Activated CD8-positive, alpha-beta memory T cell treated with anti-CD3 and anti-CD28 coated beads for 24 hours (primary cell): Measurements from ENCODE around the gene BCL2.

Experiments
- DNase-seq: peaks from one replicate; pipeline ENCODE4 v3.0.0-alpha.2; 2020

The BCL2 gene

DNA sequence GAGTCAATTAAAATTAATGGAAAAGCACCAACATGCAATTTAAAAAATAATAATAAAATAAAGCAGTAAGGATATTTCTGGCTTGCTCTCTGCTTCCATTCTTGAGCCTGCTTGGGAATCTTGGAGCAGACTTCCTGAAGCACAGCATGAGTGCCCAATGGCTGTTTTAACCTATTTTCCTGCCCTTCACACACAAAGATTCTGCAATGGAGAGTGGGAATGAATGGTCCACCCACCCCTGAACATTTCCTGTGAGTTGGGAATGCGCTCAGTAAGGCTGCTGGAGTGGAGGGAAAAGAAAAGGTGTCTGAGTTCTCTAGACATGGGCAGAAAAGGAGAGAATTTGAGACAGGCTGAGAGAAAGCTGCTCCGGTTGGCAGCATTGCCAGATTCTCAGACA is 140.6 kb downstream of the BCL2 start:
- DNase-seq: no peak

DNA sequence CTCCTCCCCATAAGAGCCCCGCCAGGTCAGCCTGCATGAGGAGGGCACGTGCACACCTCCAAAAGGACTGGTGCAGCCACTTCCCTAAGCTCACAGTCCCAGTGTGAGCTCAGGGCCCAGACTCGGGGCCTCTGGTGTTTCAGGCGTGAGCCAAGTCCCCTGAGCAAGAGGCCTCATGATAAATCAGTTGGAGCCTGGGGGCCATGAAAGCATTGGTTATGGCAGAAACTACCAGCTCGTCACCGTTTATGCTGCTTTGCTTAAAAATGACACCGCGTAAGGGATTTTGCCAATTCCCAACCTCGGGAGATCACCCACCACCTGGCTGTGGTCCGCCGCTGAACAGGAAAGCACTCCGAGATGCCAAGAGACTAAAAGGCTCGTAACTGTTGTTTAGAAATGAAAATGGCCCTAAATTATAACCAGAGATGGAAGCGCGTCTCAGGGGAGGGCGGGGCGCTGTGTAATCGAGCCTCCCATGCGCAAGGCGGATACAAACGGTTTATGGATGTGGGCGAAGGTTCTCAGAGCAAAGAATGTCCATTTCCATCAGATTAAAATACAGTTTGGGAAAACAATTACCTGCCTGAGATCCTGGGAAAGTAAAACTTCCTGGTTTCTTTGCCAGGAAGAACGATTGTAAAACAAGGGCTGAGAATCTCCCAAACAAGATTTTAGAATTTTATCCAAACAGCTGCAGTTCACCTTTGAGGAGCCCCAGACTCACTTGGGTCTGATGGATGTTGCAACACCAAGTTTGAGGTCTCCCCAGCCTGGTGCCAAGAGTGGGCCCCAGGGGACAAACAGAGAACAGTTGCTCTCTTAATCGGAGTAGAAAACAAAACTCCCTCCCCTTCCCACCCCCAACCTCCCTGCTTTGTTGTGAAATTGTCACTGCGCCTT is 141.4 kb downstream of the BCL2 start:
- no peak for DNase-seq

DNA sequence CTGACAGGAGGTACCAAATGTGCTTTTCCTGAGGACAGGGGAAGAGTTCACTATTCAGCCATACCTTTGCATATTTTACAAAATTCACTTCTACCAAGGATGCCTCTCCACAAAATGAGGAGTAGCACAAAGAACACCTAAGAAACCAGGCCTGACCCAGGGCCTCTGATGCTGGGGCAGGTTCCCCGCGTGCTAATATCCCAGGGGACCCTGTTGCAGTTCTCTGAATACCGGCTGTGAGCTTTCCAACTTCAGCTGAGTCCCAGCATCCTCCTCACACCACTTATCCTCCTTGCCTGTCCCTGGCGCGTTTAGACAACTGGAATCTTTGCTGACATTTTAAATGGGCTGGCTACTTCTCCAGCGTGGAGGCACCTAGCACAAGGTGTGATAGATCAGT is 142.3 kb downstream of the BCL2 start:
- no peak for DNase-seq

DNA sequence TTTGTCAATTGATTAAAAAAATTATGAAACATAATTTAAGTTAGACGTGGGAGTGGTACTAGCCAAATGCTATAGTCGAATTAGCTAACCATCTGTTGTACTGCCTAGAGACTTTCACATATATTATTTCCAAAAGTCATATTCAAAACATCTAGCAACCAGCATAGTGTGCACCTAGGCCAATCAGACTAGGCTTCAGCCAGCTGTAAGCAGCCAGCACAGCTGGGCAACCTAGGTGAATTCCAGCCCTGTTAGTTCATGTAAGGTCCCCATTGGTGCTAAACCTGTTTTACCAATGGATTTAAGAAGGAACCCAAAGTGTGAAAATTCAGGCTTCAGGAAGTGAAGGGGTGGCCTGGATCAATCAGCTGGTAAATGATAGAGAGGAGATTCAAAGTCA is 144.3 kb downstream of the BCL2 start:
- no peak for DNase-seq

DNA sequence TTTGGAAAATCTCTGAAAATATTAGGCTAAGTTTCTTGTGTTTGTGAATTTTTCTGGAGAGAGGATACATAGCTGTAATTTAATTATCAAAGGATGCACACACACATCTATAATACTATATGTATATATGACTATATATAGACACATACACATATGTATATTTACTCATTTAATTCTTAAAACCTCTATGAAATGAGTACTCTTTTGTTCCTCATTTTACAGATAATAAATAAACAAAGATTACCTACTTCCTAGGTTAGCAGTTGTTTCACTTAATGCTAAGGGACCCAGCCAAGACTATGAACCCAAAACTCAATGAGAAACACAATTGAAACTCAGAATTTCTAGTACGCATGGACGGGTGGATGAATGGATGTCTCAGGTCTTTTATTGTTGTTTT is 145.6 kb downstream of the BCL2 start:
- no peak for DNase-seq

DNA sequence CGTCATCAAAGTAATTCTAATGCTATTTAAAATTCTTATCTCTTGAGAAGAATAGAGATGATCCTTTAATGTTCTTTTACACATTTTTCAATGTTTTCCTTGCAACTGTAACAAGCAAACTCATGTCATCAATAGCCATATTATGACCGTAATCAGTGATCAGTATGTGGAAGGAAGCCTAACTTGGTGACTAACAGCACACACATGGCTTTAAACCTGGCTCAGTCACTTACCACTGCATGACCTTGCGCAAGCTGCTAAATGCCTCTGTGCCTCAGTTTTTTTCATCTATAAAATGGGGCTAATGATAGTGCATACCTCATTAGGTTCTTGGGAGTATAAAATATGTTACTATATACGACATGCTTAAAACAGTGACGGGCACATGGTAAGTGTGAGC is 149.7 kb downstream of the BCL2 start:
- DNase-seq: no peak

DNA sequence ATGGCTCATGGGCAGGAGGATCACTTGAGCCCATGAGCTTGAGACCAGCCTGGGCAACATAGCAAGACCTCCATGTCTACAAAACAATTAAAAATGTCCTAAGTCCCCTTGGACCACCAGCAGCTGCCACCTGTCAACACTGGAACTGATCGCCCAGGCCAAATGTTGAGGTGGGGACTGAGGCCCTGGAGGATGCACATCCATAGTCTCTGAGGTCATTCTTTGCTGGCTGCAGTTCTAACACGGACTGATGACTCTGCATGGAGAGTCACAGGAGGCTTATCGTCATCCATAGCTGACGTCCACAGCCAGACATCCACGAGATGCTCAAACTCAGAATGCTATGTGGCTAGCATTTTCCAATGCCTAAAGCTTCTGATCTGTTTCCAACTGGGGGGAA is 151.3 kb downstream of the BCL2 start:
- DNase-seq: no peak

DNA sequence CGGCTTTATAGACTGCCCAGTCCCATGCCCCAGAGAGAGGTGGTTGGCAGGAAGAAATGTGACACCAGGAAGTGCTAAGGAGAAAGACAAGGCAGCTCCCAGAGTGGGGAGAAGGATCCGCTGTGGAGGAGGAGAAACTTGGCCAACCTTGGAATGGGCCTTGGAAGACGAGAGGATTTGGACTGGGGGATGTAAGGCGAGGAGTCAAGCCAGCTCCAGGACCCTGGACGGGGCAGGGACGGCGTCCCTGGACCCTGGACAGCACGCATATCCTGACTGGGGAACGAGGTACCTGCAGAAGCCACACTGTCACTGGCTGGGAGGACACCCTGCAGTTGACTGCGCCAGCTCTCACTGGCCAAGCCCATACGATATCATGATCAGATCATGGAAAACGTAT is 153.4 kb downstream of the BCL2 start:
- no peak for DNase-seq

DNA sequence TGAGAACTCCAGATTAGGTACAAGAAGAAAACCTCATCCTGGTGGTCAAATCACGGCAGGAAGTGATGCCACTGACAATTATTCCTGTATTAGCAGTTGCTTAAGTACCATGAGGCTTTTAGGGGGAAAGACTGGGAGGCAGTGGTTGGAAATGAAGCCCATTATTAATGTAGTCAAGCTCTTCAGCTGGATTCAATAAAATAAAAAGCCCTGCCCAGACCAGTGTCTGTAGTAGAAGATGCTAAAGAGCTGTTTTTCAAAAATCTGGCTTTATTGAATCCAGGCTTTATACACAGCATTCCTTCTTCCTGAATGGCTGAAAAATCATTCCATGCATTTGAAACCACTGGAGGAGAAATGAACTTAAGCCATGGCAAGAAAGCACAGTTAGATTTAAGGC is 155.2 kb downstream of the BCL2 start:
- no peak for DNase-seq

DNA sequence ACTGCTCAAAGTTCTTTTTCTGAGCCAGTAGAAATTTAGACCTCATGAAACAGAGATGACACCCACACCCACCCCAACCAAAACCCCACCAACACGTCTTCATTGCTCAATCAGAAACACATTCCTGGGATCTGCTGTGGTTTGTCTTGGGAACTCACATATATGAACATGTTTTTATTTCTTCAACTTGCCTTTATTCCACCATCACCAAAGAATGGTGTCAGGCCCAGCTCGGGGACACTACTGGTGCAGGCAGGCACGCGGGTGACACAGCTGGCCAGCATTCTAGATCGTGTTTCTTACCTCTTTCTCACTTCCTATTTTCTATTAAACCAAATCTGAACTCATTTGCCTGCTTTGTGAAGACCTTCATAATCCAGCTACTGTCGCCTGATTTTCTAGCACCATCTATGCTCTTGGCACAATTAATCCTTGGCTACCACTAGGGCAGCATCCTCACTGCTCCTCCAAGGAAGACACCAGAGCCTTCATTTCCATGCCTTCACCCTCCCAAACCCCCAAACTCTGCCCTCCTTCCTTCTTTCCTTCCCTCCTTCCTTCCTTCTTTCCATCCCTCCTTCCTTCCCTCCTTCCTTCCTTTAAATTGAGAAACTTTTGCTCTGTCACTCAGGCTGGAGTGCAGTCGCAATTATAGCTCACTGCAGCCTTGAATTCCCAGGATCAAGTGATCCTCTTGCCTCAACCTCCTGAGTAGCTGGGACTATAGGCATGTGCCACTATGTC is 157.1 kb downstream of the BCL2 start:
- peak; percentile 74 for DNase-seq

DNA sequence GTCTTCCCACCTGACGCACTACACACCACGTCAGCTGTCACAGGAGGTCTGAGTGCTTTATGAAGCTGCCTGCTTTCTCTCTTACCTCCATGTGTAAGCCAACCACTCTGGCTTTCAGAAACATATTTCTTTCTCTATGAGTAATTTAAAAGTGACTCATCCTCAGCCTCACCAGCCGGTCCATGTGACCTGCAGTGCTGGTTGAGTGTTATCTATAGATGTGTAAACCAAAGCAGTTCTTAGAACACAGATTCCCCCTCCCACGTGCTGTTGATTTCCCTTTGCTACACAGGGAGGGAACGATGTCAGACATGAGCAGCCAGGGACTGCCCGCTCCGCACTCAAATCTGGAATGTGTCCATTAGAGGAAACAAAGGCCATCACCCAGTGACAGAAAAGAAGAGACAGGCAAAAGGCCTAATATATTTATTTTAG is 157.8 kb downstream of the BCL2 start:
- DNase-seq: peak; percentile 84

DNA sequence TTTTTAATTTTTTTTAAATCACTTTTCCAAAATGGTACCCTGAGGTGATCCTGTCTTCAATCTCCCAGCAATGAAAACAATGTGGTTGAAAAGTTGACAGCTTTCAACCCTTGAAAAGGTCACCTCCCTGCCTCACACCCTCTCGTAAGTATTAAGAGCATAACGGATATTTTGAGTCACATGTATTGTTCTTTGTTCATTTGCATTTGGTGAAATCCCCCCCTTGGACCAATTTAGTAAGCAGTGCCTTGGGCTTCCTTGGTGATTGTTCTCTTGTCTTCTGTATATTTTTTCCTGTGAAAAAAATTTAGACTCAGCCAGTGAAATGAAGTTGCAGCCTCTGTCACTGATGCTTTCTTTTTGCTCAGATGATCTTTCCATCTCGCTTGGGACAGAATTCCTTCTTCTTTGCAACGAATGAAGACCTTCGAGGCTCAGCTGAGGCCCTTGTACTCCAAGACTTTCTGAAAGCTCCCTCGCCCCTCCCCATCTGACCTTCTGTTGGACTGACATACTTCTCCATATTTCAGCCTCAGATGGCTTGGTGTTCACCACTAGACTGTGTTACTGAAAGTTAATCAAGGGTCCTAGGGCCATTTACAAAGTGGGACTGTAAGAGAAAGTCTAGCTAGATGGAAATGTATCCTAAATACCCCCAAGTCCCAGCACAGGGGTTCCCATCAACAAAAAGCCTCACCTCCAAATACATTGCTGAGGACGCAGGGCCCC is 158.4 kb downstream of the BCL2 start:
- DNase-seq: peak; percentile 79

DNA sequence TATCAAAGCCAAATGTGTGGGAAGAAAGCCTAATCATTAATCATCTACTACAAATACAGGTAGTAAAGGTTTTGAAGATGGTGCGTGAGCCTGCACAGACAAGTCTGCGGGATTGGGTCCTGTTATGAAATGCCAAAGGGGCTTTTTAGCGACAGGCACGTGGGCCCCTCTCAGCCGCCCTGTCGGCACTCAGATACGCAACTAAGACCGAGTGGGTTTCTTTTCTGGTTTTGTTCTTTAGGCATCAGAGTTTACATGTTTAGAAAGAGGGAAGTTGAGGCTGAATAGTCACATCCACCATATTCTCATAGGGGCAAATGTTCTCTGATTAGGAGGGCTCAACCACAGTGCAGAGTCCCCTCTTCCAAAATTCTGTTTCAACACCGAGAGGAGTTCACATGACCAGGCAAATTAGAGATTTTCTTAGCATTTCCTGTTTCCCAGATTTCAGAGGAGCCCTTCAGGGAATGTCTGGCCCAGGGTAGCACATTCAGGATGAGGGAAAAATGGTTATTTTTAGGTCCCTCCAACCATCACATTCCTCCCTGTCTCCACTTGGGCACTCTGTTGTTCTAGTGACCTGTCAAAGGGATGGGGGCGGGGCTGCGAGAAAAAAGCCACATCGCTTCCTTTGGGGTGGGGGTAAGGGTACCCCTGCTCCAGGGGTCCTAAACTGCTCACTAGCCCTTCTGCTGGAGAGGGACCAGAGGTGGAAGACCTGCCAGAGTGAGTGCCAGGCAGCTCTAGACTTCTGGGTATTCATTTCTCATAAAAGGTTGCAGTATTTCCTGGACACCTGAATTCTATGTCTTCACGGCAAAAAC is 159.2 kb downstream of the BCL2 start:
- DNase-seq: no peak

DNA sequence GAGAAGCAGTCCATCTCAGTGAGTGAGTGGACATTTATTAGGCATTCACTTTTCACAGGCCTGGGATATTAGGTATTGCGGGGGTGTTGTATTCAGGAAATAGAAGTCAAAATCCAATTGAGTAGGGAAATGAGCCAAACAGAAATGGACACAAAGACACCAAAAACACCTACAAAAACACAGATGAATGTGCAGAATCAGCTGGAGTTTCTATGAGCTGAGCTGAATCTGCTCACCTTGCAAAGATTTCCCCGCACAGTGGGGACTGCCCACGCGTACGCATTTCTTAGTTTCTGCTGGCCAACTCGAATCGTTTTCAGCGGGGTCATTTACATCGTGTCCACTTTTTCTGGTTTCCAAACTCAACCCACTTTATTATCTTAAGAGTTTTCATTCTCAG is 160.0 kb downstream of the BCL2 start:
- no peak for DNase-seq

DNA sequence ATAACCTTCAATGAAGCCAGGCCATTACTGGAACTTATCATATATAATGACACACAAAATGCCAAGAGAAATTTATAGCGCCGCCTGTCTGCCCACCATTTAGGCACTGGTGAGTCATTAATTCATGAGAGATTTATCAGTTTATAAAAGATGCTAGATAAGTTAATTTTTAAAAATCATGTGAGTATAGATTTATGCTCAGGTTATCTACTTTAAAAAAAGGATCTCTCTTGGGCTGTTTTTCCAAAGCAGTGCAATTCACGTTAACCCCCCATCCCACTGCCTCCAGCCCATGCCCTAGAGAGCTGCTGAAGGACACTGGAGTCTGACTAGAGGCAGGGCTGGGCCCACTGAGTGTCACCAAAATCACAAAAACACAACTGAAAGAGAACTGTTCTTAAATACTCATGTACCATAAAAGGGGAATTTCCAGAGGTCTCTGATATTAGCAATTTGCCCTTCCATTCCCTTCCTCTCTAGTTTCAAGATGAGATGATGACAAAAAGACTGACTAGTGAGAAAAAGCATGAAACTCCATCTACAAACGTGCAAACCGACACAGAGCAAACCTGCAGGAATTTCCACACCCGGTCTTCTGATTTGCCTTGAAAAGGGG is 160.8 kb downstream of the BCL2 start:
- DNase-seq: peak; percentile 76

DNA sequence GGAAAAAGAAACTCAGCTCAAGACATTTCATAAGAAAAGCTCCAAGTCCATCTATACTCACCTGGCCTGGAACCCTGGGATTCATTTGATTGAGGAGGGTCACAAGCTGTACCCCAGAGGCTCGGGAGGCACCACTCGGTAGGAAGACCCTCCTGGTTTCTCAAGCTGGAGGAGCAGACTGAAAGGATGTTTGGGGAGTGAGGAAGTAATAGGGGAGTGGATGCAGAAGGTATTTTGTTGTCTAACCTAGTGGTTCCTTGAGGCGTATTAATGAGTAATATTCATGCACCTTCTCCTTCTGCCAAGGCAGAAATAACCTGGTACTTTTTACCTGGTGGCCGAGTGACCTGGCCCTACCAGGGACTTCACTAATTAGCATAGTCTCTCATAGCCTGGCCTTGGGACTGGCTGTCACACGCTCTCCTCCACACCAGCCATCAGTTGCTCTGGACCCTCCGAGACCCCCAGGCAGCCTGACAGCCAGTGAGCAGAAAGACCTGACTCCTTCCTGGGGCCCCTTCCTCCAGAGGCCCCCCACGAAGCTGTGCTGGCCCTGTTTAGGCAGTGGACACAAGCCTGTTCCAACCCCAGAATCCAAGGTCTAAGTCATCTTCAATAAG is 161.4 kb downstream of the BCL2 start:
- peak; percentile 70 for DNase-seq

DNA sequence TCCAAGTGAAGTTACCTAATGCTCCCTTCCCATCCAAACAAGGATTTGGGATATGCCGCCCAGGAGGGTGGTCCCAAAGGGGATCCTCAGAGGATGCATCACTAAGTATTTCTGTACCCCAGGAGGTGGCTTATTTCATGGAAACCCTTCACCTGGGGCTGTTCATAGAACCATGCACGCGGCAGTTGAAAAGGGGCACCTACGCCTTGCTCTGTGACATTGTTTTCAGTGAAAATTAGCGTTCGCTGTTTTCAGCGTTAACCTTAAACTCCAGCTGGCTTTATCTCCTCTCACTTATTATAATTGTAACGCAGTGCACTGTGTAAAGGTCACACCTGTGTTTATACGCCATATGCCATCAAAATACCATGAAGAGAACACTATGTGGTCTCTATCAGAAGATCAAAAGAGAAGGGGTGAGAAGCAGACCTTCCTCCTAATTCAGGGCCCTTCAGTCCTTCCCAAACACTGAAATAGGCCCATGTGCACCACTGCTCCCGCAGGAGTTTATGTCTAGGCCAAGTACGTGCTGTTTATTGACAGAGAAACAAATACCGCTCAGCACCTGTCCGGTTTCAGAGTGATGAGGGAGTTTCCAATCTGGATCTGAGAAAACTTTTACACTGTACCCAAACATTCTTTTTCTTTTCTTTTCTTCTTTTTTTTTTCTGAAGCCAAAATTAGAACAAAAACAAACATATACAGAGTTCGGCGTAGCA is 162.1 kb downstream of the BCL2 start:
- DNase-seq: peak; percentile 70

DNA sequence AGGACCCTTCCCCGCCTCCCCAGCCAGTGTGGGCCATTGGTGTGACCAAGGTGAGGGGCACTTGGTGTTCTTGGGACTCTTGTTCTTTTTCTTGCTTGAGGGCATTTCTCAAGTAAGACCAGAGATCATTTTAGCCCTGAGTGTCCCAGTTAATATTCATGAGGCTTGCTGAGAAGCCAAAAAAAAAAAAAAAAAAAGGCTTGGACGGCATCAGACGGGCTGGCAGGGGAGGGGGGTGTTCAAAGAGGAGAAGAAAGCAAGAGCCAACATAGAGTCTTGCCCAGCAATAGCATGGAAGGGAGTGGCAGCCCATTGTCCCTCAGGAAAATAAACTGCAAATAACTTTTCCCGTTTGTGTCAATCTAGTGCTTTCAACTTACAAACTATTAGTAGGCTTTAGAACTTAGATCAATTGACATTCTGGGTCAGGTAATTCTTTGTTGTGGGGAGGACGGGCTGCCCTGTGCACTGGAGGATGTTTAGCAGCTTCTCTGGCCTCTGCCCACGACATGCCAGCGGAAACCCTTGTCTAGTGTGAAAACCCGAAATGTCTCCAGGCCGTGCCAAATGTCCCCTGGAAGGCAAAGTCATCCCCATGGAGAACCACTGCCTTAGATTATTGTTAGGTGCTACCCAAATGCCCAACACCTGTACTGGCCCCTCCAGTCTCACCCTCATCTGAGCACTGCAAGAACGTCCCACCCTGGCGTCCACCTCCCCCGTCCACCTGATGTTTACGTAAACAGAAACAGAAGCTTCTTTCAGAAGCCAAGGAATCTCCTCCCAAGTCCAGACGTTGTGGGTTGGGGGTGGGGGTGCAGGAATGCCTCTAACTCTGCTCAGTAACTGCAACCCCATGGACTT is 163.4 kb downstream of the BCL2 start:
- DNase-seq: no peak

DNA sequence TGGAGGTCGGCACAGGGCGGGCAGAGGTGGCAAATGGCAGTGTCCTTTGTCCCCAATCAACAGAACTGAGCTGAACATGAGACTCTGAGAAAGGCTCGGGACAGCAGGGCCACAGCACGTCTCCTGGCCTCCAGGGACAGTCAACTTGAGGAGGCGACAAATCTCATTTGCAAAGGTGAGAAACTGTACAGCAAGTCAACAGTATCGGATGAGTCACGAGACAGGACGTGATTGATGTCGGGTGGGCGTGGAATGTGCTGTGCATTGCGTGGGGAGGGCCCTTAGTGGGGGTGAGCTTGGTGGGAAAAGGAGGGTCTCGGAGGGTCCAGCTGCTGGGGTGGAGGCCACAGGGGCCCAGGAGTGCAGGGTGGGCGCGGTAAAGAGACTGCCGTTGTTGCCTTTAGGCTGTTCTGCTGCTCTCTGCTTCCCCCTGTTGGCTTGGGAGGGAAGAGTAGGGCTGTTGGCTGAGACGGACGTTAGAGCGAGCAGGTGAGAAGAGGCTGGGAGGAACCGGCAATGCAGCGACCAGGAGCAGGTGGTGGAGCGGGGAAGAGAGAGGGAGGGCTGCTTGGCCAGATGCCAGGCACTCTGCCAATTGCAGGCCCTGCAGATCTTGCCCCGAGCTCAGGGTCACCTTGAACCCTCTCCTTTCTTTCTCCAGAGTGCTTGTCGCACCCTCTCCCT is 164.3 kb downstream of the BCL2 start:
- peak; percentile 92 for DNase-seq
